Measurements from ENCODE around the gene LHFPL2.

- TF ChIP-seq BHLHE40 (IDR thresholded peaks at IDR 0.05; ENCODE audit: borderline replicate concordance) (no peak), HDGF (IDR thresholded peaks at IDR 0.05; ENCODE audit: borderline replicate concordance) (no peak), SUZ12 (IDR thresholded peaks at IDR 0.05) (no peak), ZNF384 (IDR thresholded peaks at IDR 0.05) (no peak), FOXM1 (IDR thresholded peaks at IDR 0.05; ENCODE audit: borderline replicate concordance) (no peak), SP1 (IDR thresholded peaks at IDR 0.05) (no peak), CTBP1 (IDR thresholded peaks at IDR 0.05; ENCODE audit: borderline replicate concordance) (no peak), FOXA1 (IDR thresholded peaks at IDR 0.05) (no peak), ARNT (IDR thresholded peaks at IDR 0.05) (no peak), LEF1 (IDR thresholded peaks at IDR 0.05; ENCODE audit: borderline replicate concordance) (no peak), TARDBP (IDR thresholded peaks at IDR 0.05) (no peak), ELF4 (IDR thresholded peaks at IDR 0.05) (no peak), PKNOX1 (IDR thresholded peaks at IDR 0.05) (no peak)
Measured at GRCh38 chr5:78667461-78668103, 19.0 kb upstream of the LHFPL2 start.
